Measurements from ENCODE around the gene KLF9. TPM values are rescaled to one million over a fixed set of nuclear protein-coding genes. Genes with fewer than 3 reads are reported as not detected.

KLF9 gene
- total and polyA plus RNA-seq, 12 donors: 27.3 to 67.4 (median 39.7) TPM

- 71 to 77% methylated on average over 2 of the region's 2 CpGs for WGBS, 2 donors
- H3K36me3 ChIP-seq: no peaks in the 10 kb centered on the region
- intact Hi-C loops (cut with DNase I): loop anchor here in 1 of 10 donors (5.0 kb wide), 1 partner anchor 1812 kb away; no protein-coding TSS in a partner anchor
- peaks cover 0 to 5% (median 0%) of the 10 kb centered on the region in 11 donors for H3K9me3 ChIP-seq
- H3K27ac ChIP-seq: no peak overlapping the region
- DNase-seq (no peak), ATAC-seq (no peak)
- no peak overlapping the region for H3K4me3 ChIP-seq
- H3K27me3 ChIP-seq: no peaks in the 10 kb centered on the region
- no peak for TF ChIP-seq CTCF (IDR thresholded peaks at IDR 0.05)
- H3K4me1 ChIP-seq: no peaks in the 10 kb centered on the region
These were observed 35.0 kb upstream of the KLF9 start for GRCh38 chr9:70449461-70449860.

- no peaks in the 10 kb centered on the region for H3K27me3 ChIP-seq
- intact Hi-C loops (cut with DNase I): loop anchor here in 1 of 10 donors (5.0 kb wide), 1 partner anchor 1812 kb away; no protein-coding TSS in a partner anchor
- ATAC-seq: no peak
- 75 to 88% methylated on average over 1 of the region's 1 CpG for WGBS, 2 donors
- no peak for DNase-seq
- no peak for TF ChIP-seq CTCF (IDR thresholded peaks at IDR 0.05)
- no peak overlapping the region for H3K27ac ChIP-seq
- H3K9me3 ChIP-seq: peaks cover 0 to 5% (median 0%) of the 10 kb centered on the region in 11 donors
- no peaks in the 10 kb centered on the region for H3K36me3 ChIP-seq
- H3K4me3 ChIP-seq: no peak overlapping the region
- no peaks in the 10 kb centered on the region for H3K4me1 ChIP-seq
These were observed 34.5 kb upstream of the KLF9 start for GRCh38 chr9:70448919-70449318.

GRCh38 chr9:70444904-70445303 lies 30.4 kb upstream of the KLF9 start:
- H3K27ac ChIP-seq: no peak overlapping the region
- TF ChIP-seq CTCF (IDR thresholded peaks at IDR 0.05): no peak
- H3K27me3 ChIP-seq: no peaks in the 10 kb centered on the region
- H3K9me3 ChIP-seq: peaks cover 0 to 5% (median 0%) of the 10 kb centered on the region in 11 donors
- H3K4me3 ChIP-seq: no peak overlapping the region
- intact Hi-C loops (cut with DNase I): loop anchor here in 1 of 10 donors (5.0 kb wide), 1 partner anchor 1808 kb away; no protein-coding TSS in a partner anchor
- DNase-seq (no peak), ATAC-seq (no peak)
- WGBS, 2 donors: 85 to 91% methylated on average over 1 of the region's 1 CpG
- no peaks in the 10 kb centered on the region for H3K36me3 ChIP-seq
- H3K4me1 ChIP-seq: peaks cover 0 to 6% (median 0%) of the 10 kb centered on the region in 9 donors

GRCh38 chr9:70442328-70442848 lies 27.9 kb upstream of the KLF9 start:
- WGBS, 2 donors: 74 to 83% methylated on average over 1 of the region's 1 CpG
- Histone ChIP-seq H3K4me3 (no peak overlapping the region), H3K36me3 (no peaks in the 10 kb centered on the region), H3K9me3 (no peaks in the 10 kb centered on the region), H3K4me1 (peaks cover 0 to 24% (median 13%) of the 10 kb centered on the region in 9 donors), H3K27ac (no peak overlapping the region), H3K27me3 (no peaks in the 10 kb centered on the region)
- no peak for TF ChIP-seq CTCF (IDR thresholded peaks at IDR 0.05)
- ATAC-seq (no peak), DNase-seq (no peak)
- intact Hi-C loops (cut with DNase I): no loop called here
